Sigmoid colon (tissue), 4 donors: ENCODE results near the gene CYP3A5.

Experiments
- EP300 ChIP-seq, 4 donors: sonication (generic); formaldehyde crosslinking; IDR thresholded peaks; one replicate each; pipeline ENCODE4 v1.6.1; 2017; ENCODE audit warnings: antibody characterized with exemption in 4 of 4
- POLR2A ChIP-seq, 2 donors: fragments of 450-650 bp; IDR thresholded peaks; one replicate each; pipeline ENCODE4 v1.6.1; 2016; ENCODE audit warnings: antibody characterized with exemption in 2 of 2, mild to moderate bottlenecking in 2 of 2, moderate library complexity in 2 of 2
- POLR2AphosphoS5 ChIP-seq, 4 donors: sonication (generic); formaldehyde crosslinking; IDR thresholded peaks; one replicate each; pipeline ENCODE4 v1.6.1; 2017; ENCODE audit warnings: antibody characterized with exemption in 4 of 4
- TF ChIP-seq, protein P1 (sequence below), 4 experiments: fragments of 450-650 bp in 3 of 4; fragments of 200-600 bp in 1 of 4; IDR thresholded peaks; one replicate each; pipeline ENCODE4 v1.5.1; 2016 to 2019; ENCODE audit warnings: antibody characterized with exemption in 4 of 4, mild to moderate bottlenecking in 3 of 4, moderate library complexity in 2 of 4

- peak in 3 of 4 donors; percentile 34 to 81 (median 54) for TF ChIP-seq POLR2AphosphoS5 (IDR thresholded peaks at IDR 0.05)
- TF ChIP-seq, protein P1, sequence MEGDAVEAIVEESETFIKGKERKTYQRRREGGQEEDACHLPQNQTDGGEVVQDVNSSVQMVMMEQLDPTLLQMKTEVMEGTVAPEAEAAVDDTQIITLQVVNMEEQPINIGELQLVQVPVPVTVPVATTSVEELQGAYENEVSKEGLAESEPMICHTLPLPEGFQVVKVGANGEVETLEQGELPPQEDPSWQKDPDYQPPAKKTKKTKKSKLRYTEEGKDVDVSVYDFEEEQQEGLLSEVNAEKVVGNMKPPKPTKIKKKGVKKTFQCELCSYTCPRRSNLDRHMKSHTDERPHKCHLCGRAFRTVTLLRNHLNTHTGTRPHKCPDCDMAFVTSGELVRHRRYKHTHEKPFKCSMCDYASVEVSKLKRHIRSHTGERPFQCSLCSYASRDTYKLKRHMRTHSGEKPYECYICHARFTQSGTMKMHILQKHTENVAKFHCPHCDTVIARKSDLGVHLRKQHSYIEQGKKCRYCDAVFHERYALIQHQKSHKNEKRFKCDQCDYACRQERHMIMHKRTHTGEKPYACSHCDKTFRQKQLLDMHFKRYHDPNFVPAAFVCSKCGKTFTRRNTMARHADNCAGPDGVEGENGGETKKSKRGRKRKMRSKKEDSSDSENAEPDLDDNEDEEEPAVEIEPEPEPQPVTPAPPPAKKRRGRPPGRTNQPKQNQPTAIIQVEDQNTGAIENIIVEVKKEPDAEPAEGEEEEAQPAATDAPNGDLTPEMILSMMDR (IDR thresholded peaks at IDR 0.05) = no peak
- peak in 1 of 2 donors; percentile 72 for TF ChIP-seq POLR2A (IDR thresholded peaks at IDR 0.05)
- TF ChIP-seq EP300 (IDR thresholded peaks at IDR 0.05) = no peak
Observed at GRCh38 chr7:99679400-99680191, at the start of gene CYP3A5.
